H9 (cell line): ENCODE data around the gene LRRC14B. TPM values are rescaled to one million over a fixed set of nuclear protein-coding genes. Genes with fewer than 3 reads are reported as not detected.
"Not testable (repeated sequence)": the region's sequence is repeated elsewhere in the genome, so short reads cannot be mapped to it uniquely, and the experiment has no call there.

ENCODE experiments used
- DNase-seq: peaks from one replicate; pipeline ENCODE4 v3.0.0-alpha.2; 2017
- H2AFZ ChIP-seq: one replicate; pipeline ENCODE4 v1.6.1; 2013; ENCODE audit warnings: mild to moderate bottlenecking, low read length, control low read depth, moderate library complexity
- H2AK5ac ChIP-seq: 2 replicates; pipeline ENCODE4 v1.6.1; 2013; ENCODE audit warnings: low read length, control low read depth, mixed read lengths; ENCODE audit not compliant: insufficient read length
- H2BK120ac ChIP-seq: one replicate; pipeline ENCODE4 v1.6.1; 2013; ENCODE audit warnings: low read depth, mild to moderate bottlenecking, low read length, control low read depth, inconsistent platforms; ENCODE audit not compliant: poor library complexity, severe bottlenecking
- H2BK12ac ChIP-seq: 2 replicates; pipeline ENCODE4 v1.6.1; 2013; ENCODE audit warnings: low read length, control low read depth, mixed read lengths, low read depth; ENCODE audit not compliant: insufficient read length
- H2BK15ac ChIP-seq: 2 replicates; pipeline ENCODE4 v1.6.1; 2013; ENCODE audit warnings: low read depth, low read length, control low read depth
- H2BK20ac ChIP-seq: one replicate; pipeline ENCODE4 v1.6.1; 2013; ENCODE audit warnings: low read depth, mild to moderate bottlenecking, low read length, control low read depth, inconsistent platforms; ENCODE audit not compliant: poor library complexity, severe bottlenecking
- H2BK5ac ChIP-seq: 2 replicates; pipeline ENCODE4 v1.6.1; 2013; ENCODE audit warnings: low read length, control low read depth, mixed read lengths; ENCODE audit not compliant: insufficient read length
- H3K14ac ChIP-seq: 2 replicates; pipeline ENCODE4 v1.6.1; 2013; ENCODE audit warnings: low read length, control low read depth; ENCODE audit not compliant: insufficient read depth
- H3K18ac ChIP-seq: 2 replicates; pipeline ENCODE4 v1.6.1; 2013; ENCODE audit warnings: low read depth, mild to moderate bottlenecking, mixed read lengths, low read length, control low read depth; ENCODE audit not compliant: insufficient read length
- H3K23ac ChIP-seq: 2 replicates; pipeline ENCODE4 v1.6.1; 2013; ENCODE audit warnings: low read length, control low read depth, mixed read lengths, low read depth; ENCODE audit not compliant: insufficient read length
- H3K23me2 ChIP-seq: 2 replicates; pipeline ENCODE4 v1.6.1; 2013; ENCODE audit warnings: low read depth, mild to moderate bottlenecking, mixed read lengths, low read length, control low read depth; ENCODE audit not compliant: insufficient read length, poor library complexity, severe bottlenecking
- H3K27ac ChIP-seq: 2 replicates; pipeline ENCODE4 v1.5.1; 2013; ENCODE audit warnings: low read length, control low read depth, mixed read lengths, low read depth; ENCODE audit not compliant: insufficient read length
- H3K27me3 ChIP-seq: 2 replicates; pipeline ENCODE4 v1.6.1; 2013; ENCODE audit warnings: low read length, control low read depth, inconsistent platforms; ENCODE audit not compliant: insufficient read depth
- H3K4ac ChIP-seq: 2 replicates; pipeline ENCODE4 v1.6.1; 2013; ENCODE audit warnings: low read depth, mild to moderate bottlenecking, control low read depth, inconsistent platforms, low read length, moderate library complexity
- H3K4me1 ChIP-seq: 2 replicates; pipeline ENCODE4 v1.6.1; 2013; ENCODE audit warnings: low read length, control low read depth, inconsistent platforms; ENCODE audit not compliant: insufficient read depth
- H3K4me2 ChIP-seq: 2 replicates; pipeline ENCODE4 v1.6.1; 2013; ENCODE audit warnings: low read length, control low read depth, mixed read lengths; ENCODE audit not compliant: insufficient read length, insufficient read depth
- H3K56ac ChIP-seq: 2 replicates; pipeline ENCODE4 v1.6.1; 2013; ENCODE audit warnings: low read depth, mild to moderate bottlenecking, mixed read lengths, low read length, control low read depth; ENCODE audit not compliant: insufficient read length
- H3K79me1 ChIP-seq: 2 replicates; pipeline ENCODE4 v1.6.1; 2013; ENCODE audit warnings: low read depth, mild to moderate bottlenecking, moderate library complexity, low read length, control low read depth, inconsistent platforms; ENCODE audit not compliant: insufficient read depth, poor library complexity, severe bottlenecking
- H3K79me2 ChIP-seq: 2 replicates; pipeline ENCODE4 v1.6.1; 2013; ENCODE audit warnings: low read length, control low read depth, inconsistent platforms; ENCODE audit not compliant: insufficient read depth
- H3K9ac ChIP-seq: 2 replicates; pipeline ENCODE4 v1.6.1; 2013; ENCODE audit warnings: low read length, control low read depth, mixed read lengths; ENCODE audit not compliant: insufficient read length; ENCODE audit errors: extremely low read depth
- H3K9me3 ChIP-seq: one replicate; pipeline ENCODE4 v1.6.1; 2013; ENCODE audit warnings: low read depth, low read length, inconsistent platforms; ENCODE audit not compliant: control insufficient read depth
- H3T11ph ChIP-seq: one replicate; pipeline ENCODE4 v1.6.1; 2013; ENCODE audit warnings: mild to moderate bottlenecking, low read length, control low read depth, inconsistent platforms
- H4K20me1 ChIP-seq: one replicate; pipeline ENCODE4 v1.6.1; 2013; ENCODE audit not compliant: control insufficient read depth, insufficient read length, insufficient read depth
- H4K5ac ChIP-seq: 2 replicates; pipeline ENCODE4 v1.6.1; 2013; ENCODE audit warnings: low read depth, mild to moderate bottlenecking, mixed read lengths, low read length, control low read depth; ENCODE audit not compliant: insufficient read length
- H4K8ac ChIP-seq: replicated peaks from 2 replicates; pipeline ENCODE4 v1.6.1; 2013; ENCODE audit warnings: low read length, control low read depth, mixed read lengths, low read depth; ENCODE audit not compliant: insufficient read length
- H4K91ac ChIP-seq: 2 replicates; pipeline ENCODE4 v1.6.1; 2013; ENCODE audit warnings: low read depth, mild to moderate bottlenecking, moderate library complexity, mixed read lengths, low read length, control low read depth; ENCODE audit not compliant: insufficient read length
- H3K27ac Mint-ChIP-seq, 3 experiments: 2 replicates in 2 of 3; 3 replicates in 1 of 3; pipeline ENCODE4 v1.8.0; 2020 to 2021; ENCODE audit warnings: mixed read lengths in 3 of 3, mild to moderate bottlenecking in 1 of 3, moderate library complexity in 1 of 3
- H3K27me3 Mint-ChIP-seq: 2 replicates; pipeline ENCODE4 v1.8.0; 2021; ENCODE audit warnings: low read depth, mild to moderate bottlenecking, moderate library complexity, mixed read lengths
- H3K36me3 Mint-ChIP-seq, 3 experiments: 2 replicates in 2 of 3; 3 replicates in 1 of 3; pipeline ENCODE4 v1.8.0; 2020 to 2021; ENCODE audit warnings: low read depth in 3 of 3, mixed read lengths in 3 of 3; ENCODE audit not compliant: insufficient read depth in 1 of 3
- H3K4me1 Mint-ChIP-seq, 2 experiments: 2 replicates each; pipeline ENCODE4 v1.8.0; 2020; ENCODE audit warnings: mixed read lengths in 2 of 2
- H3K4me3 Mint-ChIP-seq, 2 experiments: 2 replicates in 1 of 2; 3 replicates in 1 of 2; pipeline ENCODE4 v1.8.0; 2020 to 2021; ENCODE audit warnings: mild to moderate bottlenecking in 2 of 2, mixed read lengths in 2 of 2, moderate library complexity in 1 of 2
- H3K9me3 Mint-ChIP-seq, 2 experiments: 2 replicates in 1 of 2; 3 replicates in 1 of 2; pipeline ENCODE4 v1.8.0; 2020; ENCODE audit warnings: mild to moderate bottlenecking in 2 of 2, mixed read lengths in 2 of 2, moderate library complexity in 1 of 2
- WGBS: extraction: QIAGEN DNeasy Blood & Tissue Kit; methylation state at CpG from one replicate; pipeline ENCODE4 v1.1.7; 2013; ENCODE audit warnings: missing lambda C conversion rate, low lambda C conversion rate, mixed read lengths; ENCODE audit not compliant: insufficient read length; ENCODE audit errors: extremely low coverage; 5-methylcytosine and 5-hydroxymethylcytosine counted together
- total RNA-seq: library from RNA; stranded (reverse); gene quantifications from 2 replicates; pipeline ENCODE4 v1.2.1, GENCODE V29; 2021

LRRC14B gene
- total RNA-seq, 1 experiment from 2014 or later, result not detected

- not testable (repeated sequence) for H3K23me2 ChIP-seq, H3K4me1 ChIP-seq, H3K4me3 Mint-ChIP-seq, H3K4me2 ChIP-seq, H2BK15ac ChIP-seq, H3K27me3 Mint-ChIP-seq, H3K56ac ChIP-seq, H4K5ac ChIP-seq, H4K20me1 ChIP-seq, H3T11ph ChIP-seq, H4K8ac ChIP-seq, H3K27ac Mint-ChIP-seq, H2AFZ ChIP-seq, H2BK20ac ChIP-seq, H3K4ac ChIP-seq, H3K4me1 Mint-ChIP-seq, H2AK5ac ChIP-seq, H3K27ac ChIP-seq, H2BK5ac ChIP-seq, H3K9ac ChIP-seq, H2BK120ac ChIP-seq, H3K79me1 ChIP-seq, H3K23ac ChIP-seq, DNase-seq, H3K79me2 ChIP-seq, H3K14ac ChIP-seq, H2BK12ac ChIP-seq, H3K18ac ChIP-seq, H4K91ac ChIP-seq, H3K27me3 ChIP-seq
- no CpG with 5 or more reads among the region's 13 CpGs for WGBS
- H3K36me3 Mint-ChIP-seq, result peaks cover 69 to 88% (median 79%) of the 10 kb centered on the region in 3 experiments
- H3K9me3 ChIP-seq, result peaks cover 17% of the 10 kb centered on the region
- peaks cover 21 to 23% of the 10 kb centered on the region in 2 experiments for H3K9me3 Mint-ChIP-seq
These were observed 49.9 kb downstream of the LRRC14B start for GRCh38 chr5:241045-241669.

GRCh38 chr5:243683-244367 is 52.5 kb downstream of the LRRC14B start:
- not testable (repeated sequence) for DNase-seq, H4K5ac ChIP-seq, H2BK15ac ChIP-seq, H2AK5ac ChIP-seq, H3K4me2 ChIP-seq, H3K4me3 Mint-ChIP-seq, H3K14ac ChIP-seq, H4K20me1 ChIP-seq, H3K56ac ChIP-seq, H3K23me2 ChIP-seq, H3K18ac ChIP-seq, H4K8ac ChIP-seq, H3K79me1 ChIP-seq, H2BK12ac ChIP-seq, H3T11ph ChIP-seq, H3K27me3 ChIP-seq, H2BK5ac ChIP-seq, H4K91ac ChIP-seq, H3K27ac ChIP-seq, H3K4me1 Mint-ChIP-seq, H3K27me3 Mint-ChIP-seq, H3K4me1 ChIP-seq, H3K9ac ChIP-seq, H3K23ac ChIP-seq, H3K79me2 ChIP-seq, H2BK120ac ChIP-seq, H2AFZ ChIP-seq, H2BK20ac ChIP-seq, H3K4ac ChIP-seq
- peaks cover 31 to 33% of the 10 kb centered on the region in 2 experiments for H3K9me3 Mint-ChIP-seq
- peak overlapping the region in 1 of 3 experiments; percentile 48; a peak in 1 of 7 replicates for H3K27ac Mint-ChIP-seq
- WGBS, result no CpG with 5 or more reads among the region's 12 CpGs
- peaks cover 19% of the 10 kb centered on the region for H3K9me3 ChIP-seq
- H3K36me3 Mint-ChIP-seq, result peaks cover 82 to 90% (median 89%) of the 10 kb centered on the region in 3 experiments
